GM11168 (cell line): ENCODE results near the gene AKIRIN2.

Experiments used
- in situ Hi-C: fragments of 300-500 bp; cut with MboI; formaldehyde crosslinking; loops from one replicate; pipeline ENCODE4 v1.12.0; 2022; ENCODE audit warnings: low sequenced_read_pairs; ENCODE audit not compliant: unreplicated experiment

The AKIRIN2 gene

GRCh38 chr6:87661016-87661415 lies 41.0 kb downstream of the AKIRIN2 start:
- in situ Hi-C loops: no loop called here

GRCh38 chr6:87660226-87660911 lies 41.7 kb downstream of the AKIRIN2 start:
- in situ Hi-C loops: no loop called here

GRCh38 chr6:87658516-87658915 lies 43.5 kb downstream of the AKIRIN2 start:
- in situ Hi-C loops: no loop called here

- in situ Hi-C loops: no loop called here
Measured at GRCh38 chr6:87656857-87657256, 45.2 kb downstream of the AKIRIN2 start.

GRCh38 chr6:87655824-87656223 lies 46.2 kb downstream of the AKIRIN2 start:
- in situ Hi-C loops: no loop called here

- in situ Hi-C loops: no loop called here
Measured at GRCh38 chr6:87654875-87655454, 47.1 kb downstream of the AKIRIN2 start.

GRCh38 chr6:87654122-87654521 lies 47.9 kb downstream of the AKIRIN2 start:
- in situ Hi-C loops: no loop called here

GRCh38 chr6:87653074-87653962 lies 48.7 kb downstream of the AKIRIN2 start:
- in situ Hi-C loops: no loop called here

GRCh38 chr6:87645080-87645479 lies 57.0 kb downstream of the AKIRIN2 start:
- in situ Hi-C loops: no loop called here

- in situ Hi-C loops: no loop called here
Measured at GRCh38 chr6:87641065-87641692, 60.9 kb downstream of the AKIRIN2 start.

GRCh38 chr6:87639373-87639772 lies 62.7 kb downstream of the AKIRIN2 start:
- in situ Hi-C loops: no loop called here

GRCh38 chr6:87637106-87637505 lies 64.9 kb downstream of the AKIRIN2 start:
- in situ Hi-C loops: no loop called here

GRCh38 chr6:87636315-87636714 lies 65.7 kb downstream of the AKIRIN2 start:
- in situ Hi-C loops: no loop called here

- in situ Hi-C loops: no loop called here
Measured at GRCh38 chr6:87633851-87634250, 68.2 kb downstream of the AKIRIN2 start.

- in situ Hi-C loops: no loop called here
Measured at GRCh38 chr6:87630746-87631145, 71.3 kb downstream of the AKIRIN2 start.

- in situ Hi-C loops: no loop called here
Measured at GRCh38 chr6:87628881-87629280, 73.2 kb downstream of the AKIRIN2 start.

- in situ Hi-C loops: no loop called here
Measured at GRCh38 chr6:87628424-87628823, 73.6 kb downstream of the AKIRIN2 start.
